AML-193 (cell line): ENCODE measurements around the gene TMEM181.
"Not testable (repeated sequence)": the region's sequence is repeated elsewhere in the genome, so short reads cannot be mapped to it uniquely, and the experiment has no call there.

Experiments used
- DNase-seq, 2 experiments: peaks; one replicate each; lab custom pipeline; 2025; lab: John Stamatoyannopoulos, UW

TMEM181 gene

DNA sequence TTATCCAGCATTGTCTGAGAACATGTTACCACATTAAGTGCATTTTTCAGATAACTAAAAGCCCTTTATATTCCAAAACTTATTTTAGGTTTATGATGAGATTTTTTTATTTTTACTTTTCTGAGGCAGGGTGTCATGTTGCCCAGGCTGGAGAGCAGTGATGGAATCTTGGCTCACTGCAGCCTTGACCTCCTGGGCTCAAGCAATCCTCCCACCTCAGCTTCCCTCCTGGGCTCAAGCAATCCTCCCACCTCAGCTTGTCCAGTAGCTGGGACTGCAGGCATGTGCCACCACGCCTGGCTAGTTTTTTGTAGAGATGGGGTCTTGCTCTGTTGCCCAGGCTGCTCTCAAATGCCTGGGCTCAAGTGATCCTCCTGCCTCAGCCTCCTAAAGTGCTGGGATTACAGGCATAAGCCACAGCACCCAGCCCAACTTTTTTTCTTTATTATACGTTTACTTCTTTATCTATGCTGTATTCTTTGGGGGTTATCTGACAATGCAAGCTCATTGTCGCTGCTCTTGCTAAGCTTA lies 78.5 kb downstream of the TMEM181 start:
- DNase-seq, result no peak

- no peak for DNase-seq
Observed at GRCh38 chr6:158639056-158639455, 79.2 kb downstream of the TMEM181 start.

GRCh38 chr6:158640519-158640918 lies 80.6 kb downstream of the TMEM181 start:
- no peak for DNase-seq

GRCh38 chr6:158642097-158642601 lies 82.3 kb downstream of the TMEM181 start:
- no peak for DNase-seq

- DNase-seq, result no peak
Observed at GRCh38 chr6:158643836-158644230, 83.9 kb downstream of the TMEM181 start.

GRCh38 chr6:158644231-158645063 lies 84.6 kb downstream of the TMEM181 start, which contains the start of gene DYNLT1:
Gene DYNLT1, minus strand, starts transcription at chr6:158644743. Its CDS starts 35 bp downstream, at chr6:158644708.
- peak; percentile 66 to 78 for DNase-seq

DNA sequence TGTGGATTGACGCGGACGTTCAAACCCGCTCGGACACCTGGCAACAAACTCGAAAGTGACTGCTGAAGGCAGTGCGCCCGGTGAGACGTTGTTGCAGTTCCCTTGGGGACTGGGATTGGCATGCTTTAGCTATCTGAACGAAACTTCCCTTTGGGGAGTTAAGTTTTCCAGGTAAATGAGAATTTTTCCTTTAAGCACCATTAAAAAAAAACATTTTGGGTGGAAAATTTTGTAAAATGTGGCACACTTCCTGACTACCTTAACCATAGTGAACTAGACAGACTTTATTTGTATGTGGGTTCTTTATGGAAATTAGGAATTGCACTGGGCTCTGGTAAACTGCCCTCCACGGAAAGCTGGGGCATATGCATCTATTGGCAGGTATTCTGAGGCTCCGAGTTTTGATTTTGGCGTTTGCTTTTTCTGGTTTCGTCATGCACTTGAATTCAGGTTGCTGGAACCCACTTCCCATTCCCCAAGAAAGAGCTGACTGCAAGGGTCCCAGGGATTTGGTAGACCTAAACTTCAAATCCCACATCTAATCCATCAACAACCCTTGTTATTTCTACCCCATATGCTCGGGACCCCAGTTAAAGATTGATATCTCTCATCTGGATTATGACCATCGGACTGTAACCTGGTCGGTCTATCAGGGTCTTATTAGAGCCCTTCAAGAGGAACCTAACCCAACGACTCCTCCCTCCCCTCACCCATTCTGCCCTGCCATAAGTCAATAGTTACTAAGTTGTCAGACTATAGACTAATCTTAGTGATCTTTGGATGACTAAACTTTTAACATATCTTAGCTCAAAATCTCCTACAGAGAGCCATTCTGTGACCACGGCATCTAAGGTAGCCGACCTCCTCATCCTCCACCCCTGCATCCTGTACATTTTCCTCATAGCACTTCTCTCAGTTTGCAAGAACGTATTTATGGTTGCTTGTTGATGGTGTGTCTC lies 85.5 kb downstream of the TMEM181 start:
- no peak for DNase-seq

- DNase-seq, result no peak
Observed at GRCh38 chr6:158646023-158646910, 86.4 kb downstream of the TMEM181 start.

- DNase-seq, result no peak
Observed at GRCh38 chr6:158647501-158647900, 87.6 kb downstream of the TMEM181 start.

DNA sequence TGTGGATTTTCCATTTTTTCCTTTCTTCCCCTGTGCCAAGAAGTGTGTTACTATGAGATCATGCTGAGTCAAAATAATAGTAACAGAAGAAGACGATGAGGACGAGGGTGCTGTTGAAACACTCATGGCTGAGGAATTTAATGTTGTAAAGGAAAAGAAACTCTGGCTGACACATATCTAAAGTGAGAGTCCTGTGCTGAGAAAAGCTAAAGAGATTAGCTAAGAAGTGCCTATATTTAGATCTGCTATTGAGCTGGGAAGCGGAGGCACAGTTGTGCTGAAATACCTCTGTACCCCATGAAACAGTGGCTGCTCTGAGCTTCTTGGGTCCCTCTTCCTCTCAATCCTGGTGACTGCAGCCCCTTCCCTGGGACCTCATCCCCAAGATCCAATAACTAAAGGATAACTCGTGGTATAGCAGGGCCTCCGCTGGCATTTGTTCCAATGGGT lies 88.8 kb downstream of the TMEM181 start:
- DNase-seq, result no peak

- peak; percentile 74 to 91 for DNase-seq
Observed at GRCh38 chr6:158649289-158650143, 89.6 kb downstream of the TMEM181 start, which contains the start of gene SYTL3. Gene SYTL3, plus strand, starts transcription at chr6:158650054. Its CDS starts 13,215 bp downstream, at chr6:158663269.

DNA sequence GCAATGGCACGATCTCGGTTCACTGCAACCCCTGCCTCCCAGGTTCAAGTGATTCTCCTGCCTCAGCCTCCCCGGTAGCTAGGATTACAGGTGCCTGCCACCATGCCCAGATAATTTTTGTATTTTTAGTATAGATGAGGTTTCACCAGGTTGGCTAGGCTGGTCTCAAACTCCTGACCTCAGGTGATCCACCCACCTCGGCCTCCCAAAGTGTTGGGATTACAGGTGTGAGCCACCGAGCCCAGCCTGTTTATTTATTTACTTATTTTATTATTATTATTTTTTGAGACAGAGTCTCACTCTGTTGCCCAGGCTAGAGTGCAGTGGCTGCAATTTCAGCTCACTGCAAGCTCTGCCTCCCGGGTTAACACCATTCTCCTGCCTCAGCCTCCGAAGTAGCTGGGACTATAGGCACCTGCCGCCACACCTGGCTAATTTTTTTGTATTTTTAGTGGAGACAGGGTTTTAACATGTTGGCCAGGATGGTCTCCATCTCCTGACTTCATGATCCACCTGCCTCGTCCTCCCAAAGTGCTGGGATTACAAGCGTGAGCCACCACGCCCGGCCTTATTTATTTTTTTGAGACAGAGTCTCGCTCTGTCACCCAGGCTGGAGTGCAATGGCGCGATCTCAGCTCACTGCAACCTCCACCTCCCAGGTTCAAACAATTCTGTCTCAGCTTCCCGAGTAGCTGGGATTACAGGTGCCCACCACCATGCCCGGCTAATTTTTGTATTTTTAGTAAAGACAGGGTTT lies 92.3 kb downstream of the TMEM181 start:
- not testable (repeated sequence) for DNase-seq

GRCh38 chr6:158653577-158654354 lies 93.9 kb downstream of the TMEM181 start:
- DNase-seq, result peak in 1 of 2 experiments; percentile 22

- peak; percentile 29 to 49 for DNase-seq
Observed at GRCh38 chr6:158654498-158654897, 94.6 kb downstream of the TMEM181 start.

DNA sequence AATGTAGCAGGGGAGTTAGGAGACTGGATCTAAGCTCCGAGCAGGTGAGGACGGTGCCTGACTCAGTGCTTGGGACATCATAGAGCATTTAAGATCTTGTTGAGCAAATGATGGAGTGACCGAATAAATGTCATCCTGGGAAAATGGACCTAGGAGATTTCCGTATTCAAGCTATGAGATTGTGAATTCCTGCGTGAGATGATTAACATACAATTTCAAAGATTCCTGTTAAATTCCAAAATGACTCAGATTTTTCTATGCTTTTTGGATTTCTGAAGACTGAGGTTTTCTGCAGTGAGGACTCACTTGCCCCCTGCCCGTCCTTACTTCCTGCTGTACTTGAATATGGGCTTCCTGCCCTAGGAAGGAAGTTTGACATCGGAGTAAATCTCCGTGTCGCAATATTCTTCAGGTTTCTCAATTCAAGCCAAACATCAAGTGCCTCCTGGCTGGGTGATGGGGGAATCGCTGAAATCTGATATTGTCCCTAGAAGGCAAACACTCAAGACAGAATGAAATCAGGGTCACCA lies 95.1 kb downstream of the TMEM181 start:
- peak; percentile 81 to 83 for DNase-seq

DNA sequence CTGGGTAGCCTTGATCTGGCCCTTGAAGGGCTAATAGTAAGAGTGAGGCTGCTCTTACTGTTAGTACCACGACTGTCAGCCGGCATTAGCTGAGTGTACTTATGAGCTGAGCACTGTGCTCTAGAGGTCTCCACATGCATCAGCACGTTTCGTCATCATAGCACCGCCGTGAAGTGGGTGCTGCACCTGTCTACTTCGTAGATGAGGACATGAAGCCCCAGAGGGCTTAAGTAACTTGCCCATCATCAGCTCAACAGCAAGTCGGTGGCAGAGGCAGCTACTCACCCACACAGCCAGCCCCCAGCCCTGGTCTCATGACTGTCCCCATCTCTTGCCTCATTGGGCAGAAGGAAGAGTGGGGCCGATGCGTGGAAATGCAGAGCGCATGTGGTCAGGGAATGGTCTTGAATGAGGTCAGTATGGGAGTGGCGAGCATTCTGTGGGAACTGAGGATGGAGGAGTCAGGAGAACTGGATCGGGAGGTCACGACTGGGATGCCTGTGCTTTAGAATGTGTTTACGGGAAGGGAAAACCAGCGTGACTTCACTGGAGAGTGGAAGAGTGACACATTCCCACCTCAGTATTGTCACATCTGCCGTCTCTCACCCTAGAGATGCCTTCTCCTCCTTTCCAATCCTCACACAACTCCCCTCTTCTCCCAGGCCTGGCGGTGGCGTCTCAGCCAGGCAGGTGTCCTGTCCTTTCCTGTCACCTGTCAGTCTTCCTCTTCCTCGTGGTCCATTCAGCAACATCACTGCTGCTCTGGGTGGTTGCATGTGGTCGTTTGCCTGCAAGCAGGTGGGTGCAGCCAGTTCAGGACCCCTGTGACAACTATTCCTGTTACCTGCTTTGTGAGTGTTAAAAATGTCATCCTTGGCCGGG lies 95.9 kb downstream of the TMEM181 start:
- no peak for DNase-seq

GRCh38 chr6:158656986-158657385 lies 97.1 kb downstream of the TMEM181 start:
- not testable (repeated sequence) for DNase-seq
